ENCODE measurements around the gene UMAD1. TPM values are rescaled to one million over a fixed set of nuclear protein-coding genes. Genes with fewer than 3 reads are reported as not detected.

Gene UMAD1
- total RNA-seq, 2 experiments from 2014 or later: 11.0 to 15.3 TPM

- Histone ChIP-seq H3K4me1 (ENCODE audit: insufficient read depth, low read length) (no peaks in the 10 kb centered on the region), H3K36me3 (ENCODE audit: insufficient read depth, low read length) (no peaks in the 10 kb centered on the region), H3K27ac (ENCODE audit: low read depth in 1 of 2, low read length in 2 of 2) (no peak overlapping the region), H3K4me3 (ENCODE audit: low read length) (no peak overlapping the region), H3K9me3 (ENCODE audit: control insufficient read depth in 1 of 2, insufficient read depth in 1 of 2, low read length in 2 of 2) (peaks cover 5 to 9% of the 10 kb centered on the region in 2 experiments), H3K27me3 (ENCODE audit: control insufficient read depth in 1 of 2, insufficient read depth in 2 of 2, low read length in 2 of 2) (no peaks in the 10 kb centered on the region)
- intact Hi-C loops (cut with DNase I, micrococcal nuclease): loop anchor here in 1 of 2 experiments (5.0 kb wide), 1 partner anchor 92 kb away; no protein-coding TSS in a partner anchor
- ChIA-PET POLR2A (interaction anchor here (0.7 to 0.9 kb wide), 2 partner anchors 19 to 20 kb away, joined by 3 read pairs; no protein-coding TSS in a partner anchor), CTCF (interaction anchor here (0.5 kb wide), 1 partner anchor 213 kb away, joined by 3 read pairs; no protein-coding TSS in a partner anchor)
- H3K4me3 Mint-ChIP-seq: no peak overlapping the region
- DNase-seq (no peak), ATAC-seq (ENCODE audit: poor library complexity) (no peak)
- H3K9me3 Mint-ChIP-seq: peaks cover 9% of the 10 kb centered on the region
- H3K27ac Mint-ChIP-seq: no peak overlapping the region
- H3K36me3 Mint-ChIP-seq (ENCODE audit: low read depth): peaks cover 29% of the 10 kb centered on the region
- no peak for TF ChIP-seq CTCF (IDR thresholded peaks at IDR 0.05)
- no peaks in the 10 kb centered on the region for H3K27me3 Mint-ChIP-seq
- peaks cover 33% of the 10 kb centered on the region for H3K4me1 Mint-ChIP-seq (ENCODE audit: low read depth)
These were observed 209.6 kb downstream of the UMAD1 start for GRCh38 chr7:7850150-7850549.

DNA sequence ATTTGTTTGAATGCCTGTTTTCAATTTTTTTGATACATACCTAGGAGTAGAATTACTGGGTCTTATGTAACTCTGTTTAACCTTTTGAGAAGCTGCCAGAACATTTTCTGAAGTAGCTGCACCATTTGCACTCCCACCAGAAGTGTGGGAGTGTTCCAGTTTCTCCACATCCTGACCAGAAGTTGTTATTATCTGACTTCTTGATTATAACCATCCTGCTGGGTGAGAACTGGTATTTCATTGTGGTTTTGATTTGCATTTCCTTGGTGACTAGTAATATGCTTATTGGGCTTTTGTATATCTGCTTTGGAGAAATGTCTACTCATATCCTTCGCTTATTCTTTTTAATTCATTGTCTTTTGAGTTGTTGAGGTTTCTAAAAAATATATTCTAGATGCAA lies 210.8 kb downstream of the UMAD1 start:
- no peak for ATAC-seq (ENCODE audit: poor library complexity)
- H3K4me1 ChIP-seq (ENCODE audit: insufficient read depth, low read length): no peaks in the 10 kb centered on the region
- Mint-ChIP-seq H3K9me3 (peaks cover 15% of the 10 kb centered on the region), H3K27ac (no peak overlapping the region), H3K36me3 (ENCODE audit: low read depth) (peaks cover 38% of the 10 kb centered on the region), H3K4me1 (ENCODE audit: low read depth) (peaks cover 39% of the 10 kb centered on the region), H3K4me3 (no peak overlapping the region), H3K27me3 (no peaks in the 10 kb centered on the region)
- ChIA-PET CTCF (no interaction called here), POLR2A (no interaction called here)
- no peak for TF ChIP-seq CTCF (IDR thresholded peaks at IDR 0.05)
- intact Hi-C loops (cut with DNase I, micrococcal nuclease): loop anchor here in 1 of 2 experiments (5.0 kb wide), 1 partner anchor 91 kb away; no protein-coding TSS in a partner anchor
- H3K36me3 ChIP-seq (ENCODE audit: insufficient read depth, low read length): no peaks in the 10 kb centered on the region
- no peaks in the 10 kb centered on the region for H3K27me3 ChIP-seq (ENCODE audit: control insufficient read depth in 1 of 2, insufficient read depth in 2 of 2, low read length in 2 of 2)
- H3K27ac ChIP-seq (ENCODE audit: low read depth in 1 of 2, low read length in 2 of 2): no peak overlapping the region
- peak in 1 of 14 experiments; percentile 33 for DNase-seq
- peaks cover 10 to 17% of the 10 kb centered on the region in 2 experiments for H3K9me3 ChIP-seq (ENCODE audit: control insufficient read depth in 1 of 2, insufficient read depth in 1 of 2, low read length in 2 of 2)
- H3K4me3 ChIP-seq (ENCODE audit: low read length): no peak overlapping the region

GRCh38 chr7:7851991-7852390 lies 211.4 kb downstream of the UMAD1 start:
- intact Hi-C loops (cut with DNase I, micrococcal nuclease): loop anchor here in 1 of 2 experiments (5.0 kb wide), 1 partner anchor 90 kb away; no protein-coding TSS in a partner anchor
- no peaks in the 10 kb centered on the region for H3K36me3 ChIP-seq (ENCODE audit: insufficient read depth, low read length)
- Mint-ChIP-seq H3K36me3 (ENCODE audit: low read depth) (peaks cover 38% of the 10 kb centered on the region), H3K9me3 (peaks cover 15% of the 10 kb centered on the region), H3K27me3 (no peaks in the 10 kb centered on the region), H3K4me1 (ENCODE audit: low read depth) (peaks cover 39% of the 10 kb centered on the region), H3K27ac (no peak overlapping the region), H3K4me3 (no peak overlapping the region)
- H3K27ac ChIP-seq (ENCODE audit: low read depth in 1 of 2, low read length in 2 of 2): no peak overlapping the region
- no peaks in the 10 kb centered on the region for H3K4me1 ChIP-seq (ENCODE audit: insufficient read depth, low read length)
- H3K27me3 ChIP-seq (ENCODE audit: control insufficient read depth in 1 of 2, insufficient read depth in 2 of 2, low read length in 2 of 2): no peaks in the 10 kb centered on the region
- no peak for TF ChIP-seq CTCF (IDR thresholded peaks at IDR 0.05)
- CTCF ChIA-PET: no interaction called here
- DNase-seq (no peak), ATAC-seq (ENCODE audit: poor library complexity) (no peak)
- H3K9me3 ChIP-seq (ENCODE audit: control insufficient read depth in 1 of 2, insufficient read depth in 1 of 2, low read length in 2 of 2): peaks cover 10 to 17% of the 10 kb centered on the region in 2 experiments
- POLR2A ChIA-PET: no interaction called here
- H3K4me3 ChIP-seq (ENCODE audit: low read length): no peak overlapping the region

Data from CD4-positive, alpha-beta T cell (primary cell).